Tibial nerve (tissue), 3 donors: Measurements from ENCODE around the gene NRG2.

ENCODE experiments used
- POLR2A ChIP-seq, 2 donors: fragments of 450-650 bp; IDR thresholded peaks; one replicate each; pipeline ENCODE4 v1.6.1; 2017; ENCODE audit warnings: antibody characterized with exemption in 2 of 2, mild to moderate bottlenecking in 2 of 2, moderate library complexity in 2 of 2
- TF ChIP-seq, protein P1 (sequence below), 5 experiments: fragments of 200-600 bp in 3 of 5; fragments of 450-650 bp in 2 of 5; sonication (generic) in 3 of 5; IDR thresholded peaks; one replicate each; pipeline ENCODE4 v1.5.1; 2016 to 2019; ENCODE audit warnings: antibody characterized with exemption in 5 of 5, mild to moderate bottlenecking in 3 of 5, moderate library complexity in 2 of 5

GRCh38 chr5:140007311-140007710, 35.8 kb downstream of the NRG2 start:
- TF ChIP-seq, protein P1, sequence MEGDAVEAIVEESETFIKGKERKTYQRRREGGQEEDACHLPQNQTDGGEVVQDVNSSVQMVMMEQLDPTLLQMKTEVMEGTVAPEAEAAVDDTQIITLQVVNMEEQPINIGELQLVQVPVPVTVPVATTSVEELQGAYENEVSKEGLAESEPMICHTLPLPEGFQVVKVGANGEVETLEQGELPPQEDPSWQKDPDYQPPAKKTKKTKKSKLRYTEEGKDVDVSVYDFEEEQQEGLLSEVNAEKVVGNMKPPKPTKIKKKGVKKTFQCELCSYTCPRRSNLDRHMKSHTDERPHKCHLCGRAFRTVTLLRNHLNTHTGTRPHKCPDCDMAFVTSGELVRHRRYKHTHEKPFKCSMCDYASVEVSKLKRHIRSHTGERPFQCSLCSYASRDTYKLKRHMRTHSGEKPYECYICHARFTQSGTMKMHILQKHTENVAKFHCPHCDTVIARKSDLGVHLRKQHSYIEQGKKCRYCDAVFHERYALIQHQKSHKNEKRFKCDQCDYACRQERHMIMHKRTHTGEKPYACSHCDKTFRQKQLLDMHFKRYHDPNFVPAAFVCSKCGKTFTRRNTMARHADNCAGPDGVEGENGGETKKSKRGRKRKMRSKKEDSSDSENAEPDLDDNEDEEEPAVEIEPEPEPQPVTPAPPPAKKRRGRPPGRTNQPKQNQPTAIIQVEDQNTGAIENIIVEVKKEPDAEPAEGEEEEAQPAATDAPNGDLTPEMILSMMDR (IDR thresholded peaks at IDR 0.05), result no peak
- TF ChIP-seq POLR2A (IDR thresholded peaks at IDR 0.05), result no peak
